Measurements from ENCODE around the gene NT5C3B. TPM values are rescaled to one million over a fixed set of nuclear protein-coding genes. Genes with fewer than 3 reads are reported as not detected.

Gene NT5C3B
- polyA plus RNA-seq, 1 of the 3 experiments (the other 2 are of a cell fraction), result 87.4 TPM

DNA sequence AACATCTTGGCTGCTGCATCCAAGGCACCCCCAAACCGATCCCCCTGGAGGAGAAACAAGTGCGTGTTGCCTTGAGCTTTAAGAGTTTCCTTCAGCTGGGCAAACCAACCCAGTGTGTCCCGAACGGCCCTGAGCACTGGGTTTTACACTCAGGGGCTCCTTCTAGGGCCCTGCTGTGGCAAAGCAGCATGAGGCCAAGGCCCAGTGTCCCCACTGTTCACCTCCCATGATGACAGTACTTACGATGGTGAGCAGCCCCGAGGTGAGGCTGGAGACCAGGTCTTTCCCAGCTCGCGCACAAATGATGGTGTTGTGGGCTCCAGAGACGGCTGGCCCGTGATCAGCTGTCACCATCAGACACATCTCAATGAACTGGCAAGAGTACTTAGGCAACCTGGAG, 35.8 kb upstream of the NT5C3B start:
- Histone ChIP-seq H3K9ac (no peak overlapping the region), H3K9me2 (no peaks in the 10 kb centered on the region), H3K4me1 (ENCODE audit: control insufficient read depth in 1 of 2, insufficient read depth in 2 of 2, low read depth in 1 of 2, low read length in 1 of 2) (no peaks in the 10 kb centered on the region), H3K4me3 (ENCODE audit: low read depth in 2 of 2, low read length in 1 of 2) (no peak overlapping the region), H3K27ac (ENCODE audit: low read depth in 2 of 2, low read length in 1 of 2) (no peak overlapping the region), H3F3A (replicated peaks; ENCODE audit: insufficient read depth) (peaks cover 35% of the 10 kb centered on the region), H2AFZ (ENCODE audit: low read depth) (no peak overlapping the region), H3K27me3 (ENCODE audit: insufficient read depth) (no peaks in the 10 kb centered on the region), H3K36me3 (replicated peaks in 1 of 2; ENCODE audit: control insufficient read depth in 1 of 2, insufficient read depth in 2 of 2, low read length in 1 of 2) (peaks cover 55 to 58% of the 10 kb centered on the region in 2 experiments), H3K9me3 (no peaks in the 10 kb centered on the region), H4K20me1 (ENCODE audit: insufficient read depth) (no peaks in the 10 kb centered on the region), H3K79me2 (ENCODE audit: insufficient read depth) (no peaks in the 10 kb centered on the region), H3K4me2 (no peak overlapping the region)
- POLR2A ChIA-PET, result no interaction called here
- WGBS (ENCODE audit: low lambda C conversion rate), result 98% methylated on average over 10 of the region's 10 CpGs
- no peak for DNase-seq
- TF ChIP-seq NFIC (IDR thresholded peaks at IDR 0.05; ENCODE audit: borderline replicate concordance), result no peak
- TF ChIP-seq, protein P1, sequence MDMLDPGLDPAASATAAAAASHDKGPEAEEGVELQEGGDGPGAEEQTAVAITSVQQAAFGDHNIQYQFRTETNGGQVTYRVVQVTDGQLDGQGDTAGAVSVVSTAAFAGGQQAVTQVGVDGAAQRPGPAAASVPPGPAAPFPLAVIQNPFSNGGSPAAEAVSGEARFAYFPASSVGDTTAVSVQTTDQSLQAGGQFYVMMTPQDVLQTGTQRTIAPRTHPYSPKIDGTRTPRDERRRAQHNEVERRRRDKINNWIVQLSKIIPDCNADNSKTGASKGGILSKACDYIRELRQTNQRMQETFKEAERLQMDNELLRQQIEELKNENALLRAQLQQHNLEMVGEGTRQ (IDR thresholded peaks at IDR 0.05; ENCODE audit: borderline replicate concordance, low read depth, low read length), result no peak
- TF ChIP-seq, protein P2, sequence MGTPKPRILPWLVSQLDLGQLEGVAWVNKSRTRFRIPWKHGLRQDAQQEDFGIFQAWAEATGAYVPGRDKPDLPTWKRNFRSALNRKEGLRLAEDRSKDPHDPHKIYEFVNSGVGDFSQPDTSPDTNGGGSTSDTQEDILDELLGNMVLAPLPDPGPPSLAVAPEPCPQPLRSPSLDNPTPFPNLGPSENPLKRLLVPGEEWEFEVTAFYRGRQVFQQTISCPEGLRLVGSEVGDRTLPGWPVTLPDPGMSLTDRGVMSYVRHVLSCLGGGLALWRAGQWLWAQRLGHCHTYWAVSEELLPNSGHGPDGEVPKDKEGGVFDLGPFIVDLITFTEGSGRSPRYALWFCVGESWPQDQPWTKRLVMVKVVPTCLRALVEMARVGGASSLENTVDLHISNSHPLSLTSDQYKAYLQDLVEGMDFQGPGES (IDR thresholded peaks at IDR 0.05; ENCODE audit: low read depth, low read length), result no peak
- no peak for TF ChIP-seq GABPA (IDR thresholded peaks at IDR 0.05; ENCODE audit: low read depth)
- no peak for TF ChIP-seq FOSL2 (IDR thresholded peaks at IDR 0.05; ENCODE audit: borderline replicate concordance, low read depth)
- no peak for TF ChIP-seq TAF1 (IDR thresholded peaks at IDR 0.05; ENCODE audit: borderline replicate concordance, low read depth, low read length)
- TF ChIP-seq RXRA (IDR thresholded peaks at IDR 0.05; ENCODE audit: borderline replicate concordance, low read depth), result no peak
- TF ChIP-seq RFX5 (IDR thresholded peaks at IDR 0.05; ENCODE audit: low read length), result no peak
- no peak for TF ChIP-seq MXI1 (IDR thresholded peaks at IDR 0.05; ENCODE audit: low read depth, low read length)
- no peak for TF ChIP-seq ELF1 (IDR thresholded peaks at IDR 0.05)
- no peak for TF ChIP-seq CTCF (IDR thresholded peaks at IDR 0.05)
- TF ChIP-seq MEF2A (IDR thresholded peaks at IDR 0.05; ENCODE audit: borderline replicate concordance, low read depth), result no peak
- no peak for TF ChIP-seq TCF12 (IDR thresholded peaks at IDR 0.05)
- no peak for TF ChIP-seq TEAD4 (IDR thresholded peaks at IDR 0.05; ENCODE audit: borderline replicate concordance, insufficient read depth)
- TF ChIP-seq YY1 (IDR thresholded peaks at IDR 0.05; ENCODE audit: low read depth), result no peak
- no peak for TF ChIP-seq RAD21 (IDR thresholded peaks at IDR 0.05; ENCODE audit: low read length)
- no peak for TF ChIP-seq SIN3A (IDR thresholded peaks at IDR 0.05; ENCODE audit: borderline replicate concordance, low read depth, low read length)
- TF ChIP-seq MAX (IDR thresholded peaks at IDR 0.05; ENCODE audit: low read depth), result no peak
- TF ChIP-seq, protein P3, sequence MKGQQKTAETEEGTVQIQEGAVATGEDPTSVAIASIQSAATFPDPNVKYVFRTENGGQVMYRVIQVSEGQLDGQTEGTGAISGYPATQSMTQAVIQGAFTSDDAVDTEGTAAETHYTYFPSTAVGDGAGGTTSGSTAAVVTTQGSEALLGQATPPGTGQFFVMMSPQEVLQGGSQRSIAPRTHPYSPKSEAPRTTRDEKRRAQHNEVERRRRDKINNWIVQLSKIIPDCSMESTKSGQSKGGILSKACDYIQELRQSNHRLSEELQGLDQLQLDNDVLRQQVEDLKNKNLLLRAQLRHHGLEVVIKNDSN (IDR thresholded peaks at IDR 0.05; ENCODE audit: borderline replicate concordance, low read depth), result no peak
- CTCF ChIA-PET, result interaction anchor here (0.8 to 1.3 kb wide), 2 partner anchors 60 to 230 kb away, joined by 3 read pairs; partner anchors contain the start of gene P3H4

Data from SK-N-SH (cell line).